M059J (cell line): Measurements from ENCODE around the gene RANBP17. TPM values are rescaled to one million over a fixed set of nuclear protein-coding genes. Genes with fewer than 3 reads are reported as not detected.

Source experiments
- DNase-seq: peaks from one replicate; pipeline ENCODE4 v3.0.0-alpha.2; 2012; ENCODE audit warnings: low read depth
- total RNA-seq: library from RNA; depleted of rRNA; stranded (reverse); fragments of >200 nt; shearing (Covaris generic); gene quantifications from 2 replicates; pipeline ENCODE4 v1.2.3, GENCODE V29; 2014; rRNA removed

Gene RANBP17
- total RNA-seq, 1 experiment from 2014 or later, result not detected

DNA sequence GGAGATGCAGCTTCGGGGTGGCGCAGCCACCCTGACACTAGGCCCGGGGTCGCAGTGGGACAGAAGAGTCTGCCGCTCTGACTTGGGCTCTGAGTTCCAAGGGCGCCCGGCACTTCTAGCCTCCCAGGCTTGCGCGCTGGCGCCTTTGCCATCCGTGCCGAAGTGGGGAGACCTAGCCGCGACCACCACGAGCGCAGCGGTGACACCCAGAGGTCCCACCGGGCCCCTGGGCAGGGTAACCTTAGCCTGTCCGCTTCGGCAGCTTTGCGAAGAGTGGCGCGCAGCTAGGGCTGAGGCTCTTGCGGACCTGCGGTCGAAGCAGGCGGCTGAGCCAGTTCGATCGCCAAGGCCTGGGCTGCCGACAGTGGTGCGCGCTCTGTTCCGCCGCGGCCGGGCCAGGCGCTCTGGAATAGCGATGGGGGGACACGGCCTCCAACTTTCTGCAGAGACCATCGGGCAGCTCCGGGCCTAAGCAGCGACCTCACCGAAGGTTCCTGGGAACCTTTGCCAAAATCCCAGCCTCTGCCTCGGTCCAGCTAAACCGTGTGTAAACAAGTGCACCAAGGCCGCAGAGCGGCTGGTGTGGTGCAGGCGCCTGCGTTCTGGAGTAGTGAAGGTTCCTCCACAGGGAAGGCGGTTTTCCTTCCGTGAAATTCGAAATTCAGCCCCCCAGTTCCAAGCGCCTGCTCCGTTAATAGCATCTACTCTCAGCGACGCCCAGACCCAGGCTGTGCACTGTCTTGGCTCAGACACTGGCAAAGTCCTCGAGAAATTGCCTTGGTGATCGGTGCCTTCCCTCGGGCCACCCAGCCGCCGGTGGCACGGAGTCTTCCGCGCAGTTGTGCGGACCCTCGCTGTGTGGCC, 454.7 kb downstream of the RANBP17 start:
- DNase-seq, result no peak

DNA sequence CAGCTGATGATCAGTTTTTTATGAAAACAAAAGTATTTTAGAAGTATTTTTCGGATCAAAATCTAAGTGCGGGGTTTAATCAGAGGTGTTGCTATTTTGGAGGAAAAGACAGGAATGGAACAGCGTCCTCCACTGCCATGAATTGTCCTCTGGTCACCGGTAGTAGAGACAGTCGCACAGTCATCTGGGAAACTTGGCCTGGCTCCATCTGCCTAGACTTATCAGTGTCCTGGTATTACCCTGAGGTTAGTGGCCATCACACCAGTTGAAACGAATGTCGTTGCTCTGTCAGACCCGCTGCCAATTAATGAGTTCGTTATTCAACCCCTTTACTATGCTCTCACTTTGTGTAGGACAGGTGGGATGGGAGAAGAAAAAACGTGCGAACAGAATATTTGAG, 455.4 kb downstream of the RANBP17 start:
- no peak for DNase-seq

DNA sequence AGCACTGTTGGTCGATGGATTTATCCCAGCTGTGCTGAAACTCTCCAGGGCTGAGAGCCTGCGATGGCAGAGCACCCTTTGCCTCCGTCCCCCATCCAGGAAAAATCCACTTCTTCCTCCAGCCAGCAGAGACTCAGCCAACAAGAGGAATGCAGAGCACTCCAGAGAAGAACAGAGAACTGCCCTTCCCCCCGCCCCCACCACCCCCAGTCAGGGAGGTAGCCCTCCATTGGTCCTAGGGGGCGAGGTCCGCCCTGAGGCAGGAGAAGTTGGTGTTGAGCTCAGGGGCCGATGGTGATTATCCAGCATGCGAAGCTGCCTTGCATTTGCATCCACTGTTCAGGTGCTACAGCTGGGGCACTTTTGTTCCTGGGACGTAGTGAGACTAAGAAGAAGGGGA, 456.2 kb downstream of the RANBP17 start:
- no peak for DNase-seq

DNA sequence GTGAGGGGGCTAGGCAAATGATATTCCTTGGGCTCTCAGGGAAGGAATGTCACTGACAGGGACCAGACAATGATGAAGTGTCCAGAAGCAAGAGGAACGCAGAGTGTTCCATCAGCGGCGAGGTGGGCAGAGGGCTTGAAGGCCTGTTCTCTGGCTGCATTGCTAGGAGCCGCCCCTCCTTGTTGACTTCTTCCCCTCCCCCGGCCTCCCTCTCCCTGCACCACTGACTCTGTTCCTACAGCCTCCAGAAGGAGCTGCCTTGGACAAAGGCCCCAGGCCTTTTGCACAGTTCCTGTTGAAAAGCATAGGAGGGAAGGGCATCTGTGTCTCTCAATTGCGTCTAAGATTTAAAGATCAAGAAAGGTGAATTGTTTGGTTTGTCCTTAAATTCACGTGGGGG, 459.6 kb downstream of the RANBP17 start:
- no peak for DNase-seq

DNA sequence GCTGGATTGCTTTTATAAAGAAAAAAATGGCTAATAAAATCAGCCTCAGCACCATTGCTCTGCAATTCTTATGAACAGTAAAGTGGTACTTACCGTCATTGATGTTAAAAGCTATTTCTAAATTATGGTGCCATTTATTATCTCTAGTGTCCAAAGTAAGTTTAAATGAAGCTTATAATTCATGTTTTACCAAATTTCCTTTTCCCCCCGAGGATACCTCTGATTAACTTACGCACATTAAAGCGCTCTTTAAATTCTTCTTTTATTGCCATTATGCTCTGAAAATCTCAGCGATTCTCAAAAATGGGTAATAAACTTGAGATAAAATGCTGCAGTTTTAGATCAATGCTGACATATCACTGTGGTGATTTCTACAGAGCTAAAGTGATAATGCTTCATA, 460.7 kb downstream of the RANBP17 start:
- no peak for DNase-seq

DNA sequence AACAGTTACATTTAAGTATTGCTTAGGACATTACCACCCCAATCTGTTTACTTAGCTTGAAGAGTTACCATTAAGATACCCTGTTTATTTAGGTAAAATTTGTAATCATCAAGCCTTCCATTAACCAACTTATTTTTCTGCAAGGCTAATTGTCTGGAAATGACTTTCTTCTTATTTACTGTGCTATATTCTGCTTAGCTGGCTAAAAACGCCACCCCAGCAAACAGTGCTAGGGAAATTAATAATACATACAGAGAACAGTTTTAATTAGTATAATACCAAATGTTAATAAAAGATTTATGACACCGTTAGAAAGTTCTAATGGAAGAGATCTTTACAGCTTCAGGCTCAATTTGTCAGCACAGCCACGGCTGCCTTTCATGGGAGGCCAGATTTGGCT, 461.2 kb downstream of the RANBP17 start:
- DNase-seq, result no peak

DNA sequence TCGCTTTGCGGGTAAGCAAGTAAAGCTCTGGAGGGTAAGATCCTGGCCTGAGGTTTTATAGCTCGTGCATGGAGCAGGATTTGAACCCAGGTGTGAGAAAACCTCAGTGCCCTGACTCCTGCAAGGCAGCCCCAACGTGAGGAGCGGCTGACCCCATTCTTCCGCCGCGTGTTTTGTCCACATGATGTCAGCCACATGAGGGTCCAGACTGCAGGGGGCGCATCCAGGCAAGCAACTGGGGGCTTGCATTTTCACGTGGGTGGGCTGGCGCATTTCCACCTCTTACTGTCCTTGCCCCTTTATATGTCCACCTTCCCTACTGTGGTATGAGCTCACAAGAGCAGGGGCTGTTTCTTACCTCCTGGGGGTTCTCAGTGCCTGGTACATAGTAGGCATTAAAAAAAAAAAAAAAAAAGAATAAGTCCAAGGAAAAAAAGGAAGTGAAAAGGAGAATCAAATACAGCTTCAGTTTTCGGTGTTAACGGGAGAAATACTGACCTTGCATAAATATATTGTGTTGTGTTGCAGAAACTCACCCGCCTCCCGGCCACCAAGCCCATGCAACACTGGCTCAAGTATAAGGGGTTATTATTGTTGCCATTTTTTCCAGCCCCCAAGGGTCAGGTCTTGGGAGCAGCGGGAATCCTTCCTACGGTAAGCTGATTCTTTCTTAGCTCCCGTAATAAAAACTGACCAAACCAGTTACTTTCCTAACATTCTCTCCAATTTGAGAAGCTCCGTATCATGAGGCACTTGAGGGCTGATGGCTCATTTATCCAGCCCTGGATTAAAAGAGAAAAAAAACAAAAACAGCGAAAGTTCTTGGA, 462.2 kb downstream of the RANBP17 start:
- no peak for DNase-seq

DNA sequence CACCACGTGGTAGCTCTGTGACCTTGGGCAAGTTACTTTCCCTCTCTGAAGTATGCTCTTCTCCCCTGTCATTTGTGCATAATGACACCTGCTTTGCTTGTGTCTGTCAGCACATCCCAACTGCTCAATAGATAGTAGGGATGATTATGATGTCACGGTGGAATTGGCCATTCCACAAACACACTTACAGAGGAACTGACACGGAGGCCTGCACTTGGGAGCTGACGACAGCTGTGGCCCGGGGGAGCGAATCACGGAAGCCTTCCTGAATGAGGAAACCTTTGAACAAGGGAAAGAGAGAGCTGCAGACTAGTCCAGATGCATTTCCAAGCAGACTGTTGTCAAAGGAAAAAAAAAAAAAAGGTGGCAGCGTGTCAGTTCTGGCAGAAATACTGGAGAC, 468.2 kb downstream of the RANBP17 start:
- no peak for DNase-seq

DNA sequence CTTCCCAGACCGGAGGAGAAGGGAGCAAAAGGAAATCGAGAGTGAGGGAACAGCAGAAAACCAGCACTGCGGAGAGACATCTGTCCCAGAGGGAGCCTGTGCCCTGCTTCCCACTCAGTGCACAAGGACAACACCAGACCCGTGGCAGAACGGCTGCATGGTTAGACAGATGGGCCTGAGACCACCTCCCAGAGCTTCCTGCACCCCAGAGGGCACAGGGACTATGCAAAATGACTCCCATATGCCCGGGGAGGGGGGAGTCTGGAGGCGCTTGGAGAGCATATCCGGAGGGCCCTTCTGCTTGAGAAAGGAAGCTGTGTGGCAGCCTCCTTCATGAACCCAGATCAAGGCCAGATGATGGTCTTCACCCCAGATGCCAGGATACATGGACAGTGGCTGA, 473.8 kb downstream of the RANBP17 start:
- DNase-seq, result no peak

DNA sequence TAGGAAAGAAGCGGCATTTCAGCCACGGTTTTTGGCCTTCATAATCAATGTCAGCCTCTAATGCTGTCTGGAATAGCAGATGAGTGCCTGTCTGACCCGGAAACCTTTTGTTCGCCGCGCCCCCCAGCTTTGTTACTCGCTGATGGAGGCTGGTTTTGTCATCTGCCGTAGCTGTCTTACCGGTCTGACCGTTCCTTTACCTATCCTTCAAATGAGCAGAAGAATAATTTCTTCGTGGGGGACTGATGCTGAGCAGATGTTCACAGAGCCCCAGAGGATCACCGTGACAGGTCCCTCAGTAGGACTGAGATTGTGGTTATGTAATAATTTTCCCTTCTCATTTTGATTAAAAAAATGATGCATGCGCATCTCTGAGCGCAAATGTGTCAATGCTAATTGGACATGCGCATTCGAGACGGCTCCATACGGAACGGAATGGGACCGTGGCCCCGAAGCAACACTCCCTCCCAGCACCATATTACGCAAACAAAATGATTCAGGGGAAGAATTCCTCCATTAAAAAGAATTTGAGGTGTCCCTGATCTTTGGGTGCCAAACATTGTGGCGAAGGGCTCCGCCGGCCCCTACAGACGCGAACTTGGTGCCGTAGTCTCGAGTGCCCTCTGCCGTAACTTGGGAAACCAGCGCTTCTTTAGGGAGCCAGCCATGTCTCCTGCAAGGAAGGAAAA, 474.8 kb downstream of the RANBP17 start:
- DNase-seq, result peak; percentile 30

DNA sequence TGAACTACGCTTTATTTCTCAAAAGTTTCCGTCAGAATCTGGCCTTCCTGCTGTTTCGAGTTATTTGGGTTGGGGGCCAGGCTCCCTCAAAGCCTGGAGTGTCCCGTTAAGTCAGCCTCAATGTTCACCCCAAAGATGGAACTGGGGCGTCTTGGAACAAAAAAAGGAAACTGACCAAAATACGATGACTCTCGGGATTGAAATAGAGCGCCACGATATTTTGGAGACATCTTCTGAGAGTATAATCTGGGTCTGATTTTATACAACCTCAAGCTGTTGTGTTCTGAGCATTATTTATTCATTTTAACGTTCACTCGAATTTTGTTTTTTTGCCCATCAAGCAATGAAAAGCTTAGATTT, 475.4 kb downstream of the RANBP17 start:
- DNase-seq, result no peak

DNA sequence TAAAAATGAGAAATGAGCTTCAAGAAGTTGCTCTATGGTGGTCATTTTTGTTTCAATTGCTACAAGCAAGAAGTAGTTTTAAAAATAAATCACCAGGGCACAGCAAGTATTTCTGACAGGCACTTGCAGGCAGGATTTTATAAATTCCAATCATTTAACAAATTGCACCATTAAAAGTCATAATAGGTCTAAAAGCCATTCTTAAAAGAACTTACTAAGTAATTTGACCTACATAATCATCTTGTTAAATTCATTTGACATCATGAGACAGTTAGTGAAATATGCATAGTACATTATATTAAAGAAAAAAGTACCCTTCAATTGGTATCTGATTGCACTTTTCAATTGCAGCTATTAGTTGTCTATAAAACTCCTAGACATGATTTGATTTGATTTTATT, 478.2 kb downstream of the RANBP17 start:
- no peak for DNase-seq

DNA sequence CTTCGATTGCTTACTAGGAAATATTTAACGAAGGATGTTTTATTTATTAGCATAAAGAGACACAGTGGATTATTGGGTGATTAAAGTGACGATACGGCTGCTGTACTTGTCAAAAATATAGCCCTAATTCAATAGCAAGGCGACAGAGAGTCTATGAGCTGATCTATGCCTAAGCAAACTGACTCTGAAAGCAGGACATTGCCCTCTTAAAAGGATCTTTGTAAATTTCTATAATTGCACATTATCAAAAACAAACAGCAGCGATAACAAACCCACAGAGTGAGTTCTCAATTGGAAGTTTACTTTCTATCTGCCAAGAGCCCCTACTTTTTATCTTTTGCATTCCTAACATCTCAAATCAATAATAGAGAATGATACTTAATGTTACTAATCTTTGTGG, 478.7 kb downstream of the RANBP17 start:
- DNase-seq, result no peak

DNA sequence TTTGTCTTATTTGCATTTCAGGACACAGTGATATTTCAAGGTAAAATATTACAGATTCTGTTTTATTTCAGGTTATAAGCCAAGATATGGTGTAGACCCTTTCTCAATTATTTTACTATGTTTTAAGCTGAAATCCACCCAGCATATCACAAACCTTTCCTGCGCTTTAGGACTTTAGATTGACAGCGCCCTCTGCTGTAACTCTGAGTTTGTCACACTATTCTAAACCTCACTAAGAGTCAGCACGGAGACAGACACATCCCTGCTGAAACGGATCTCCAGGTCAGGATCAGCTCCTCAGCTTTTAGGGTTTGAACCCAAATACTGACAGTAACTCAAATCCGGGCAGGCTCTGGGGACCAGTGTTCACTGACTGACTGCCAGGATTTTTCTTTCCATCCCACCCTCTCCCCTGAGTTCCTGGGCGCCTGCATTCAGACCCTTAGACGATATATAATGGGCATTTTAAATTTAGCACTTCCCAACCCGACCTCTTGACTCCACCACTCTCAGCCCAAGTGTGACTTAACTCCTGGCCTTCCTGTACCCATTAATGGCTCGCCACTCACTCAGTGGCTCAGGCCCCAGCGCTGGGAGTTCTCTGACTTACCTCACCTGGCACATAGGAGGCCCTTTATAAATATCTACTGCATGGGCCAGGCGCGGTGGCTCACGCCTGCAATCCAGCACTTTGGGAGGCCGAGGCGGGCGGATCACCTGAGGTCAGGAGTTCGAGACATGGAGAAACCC, 480.7 kb downstream of the RANBP17 start:
- peak; percentile 59 for DNase-seq

DNA sequence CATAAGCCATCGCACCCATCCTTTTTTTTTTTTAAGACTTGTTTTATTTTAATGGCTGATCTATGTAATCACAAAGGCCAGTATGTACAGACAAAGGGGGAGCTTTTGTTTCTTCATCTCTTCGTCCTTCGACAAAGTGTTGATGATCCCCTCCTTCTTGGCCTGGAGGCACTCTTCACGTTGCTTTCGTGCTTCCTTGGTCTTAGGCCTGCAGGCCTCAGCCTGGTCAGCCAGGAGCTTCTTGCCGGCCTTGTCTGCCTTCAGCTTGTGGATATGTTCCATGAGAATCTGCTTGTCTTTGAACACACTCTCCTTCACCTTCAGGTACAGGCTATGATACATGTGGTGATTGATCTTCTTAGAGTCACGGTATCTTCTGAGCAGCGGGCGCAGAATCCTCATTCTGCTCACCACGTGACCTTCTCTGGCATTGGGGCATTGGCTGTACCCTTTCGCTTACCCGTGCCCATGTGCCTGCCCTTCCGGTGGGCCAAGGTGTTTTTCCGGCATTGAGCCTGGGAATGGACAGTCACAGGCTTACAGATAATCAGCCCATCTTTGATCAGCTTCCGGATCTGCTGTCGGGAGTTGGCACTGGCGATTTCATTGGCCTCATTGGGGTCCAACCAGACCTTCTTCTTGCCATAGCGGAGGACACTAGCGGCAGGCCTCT, 483.3 kb downstream of the RANBP17 start:
- DNase-seq, result no peak

Other genes starting within 250 kb of the RANBP17 start
- gene GABRP, start 78.3 kb upstream of the RANBP17 start, total RNA-seq, result not detected in 2 replicates